Retinal pigment epithelial cell (primary cell): ENCODE measurements around the gene PHKG2.
"Not testable (repeated sequence)": the region's sequence is repeated elsewhere in the genome, so short reads cannot be mapped to it uniquely, and the experiment has no call there.

Experiments
- DNase-seq: peaks from one replicate; pipeline ENCODE4 v3.0.0-alpha.2; 2010; ENCODE audit warnings: low read depth
- H3K4me3 ChIP-seq: 2 replicates; pipeline ENCODE4 v1.5.1; 2011; ENCODE audit warnings: mild to moderate bottlenecking, low read length, control low read depth, moderate library complexity
- TF ChIP-seq, protein P1 (sequence below): conservative IDR thresholded peaks from 2 replicates; pipeline ENCODE4 v1.5.1; 2011; ENCODE audit warnings: low read depth, low read length, control low read depth, inconsistent platforms

The PHKG2 gene, protein sequence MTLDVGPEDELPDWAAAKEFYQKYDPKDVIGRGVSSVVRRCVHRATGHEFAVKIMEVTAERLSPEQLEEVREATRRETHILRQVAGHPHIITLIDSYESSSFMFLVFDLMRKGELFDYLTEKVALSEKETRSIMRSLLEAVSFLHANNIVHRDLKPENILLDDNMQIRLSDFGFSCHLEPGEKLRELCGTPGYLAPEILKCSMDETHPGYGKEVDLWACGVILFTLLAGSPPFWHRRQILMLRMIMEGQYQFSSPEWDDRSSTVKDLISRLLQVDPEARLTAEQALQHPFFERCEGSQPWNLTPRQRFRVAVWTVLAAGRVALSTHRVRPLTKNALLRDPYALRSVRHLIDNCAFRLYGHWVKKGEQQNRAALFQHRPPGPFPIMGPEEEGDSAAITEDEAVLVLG

DNA sequence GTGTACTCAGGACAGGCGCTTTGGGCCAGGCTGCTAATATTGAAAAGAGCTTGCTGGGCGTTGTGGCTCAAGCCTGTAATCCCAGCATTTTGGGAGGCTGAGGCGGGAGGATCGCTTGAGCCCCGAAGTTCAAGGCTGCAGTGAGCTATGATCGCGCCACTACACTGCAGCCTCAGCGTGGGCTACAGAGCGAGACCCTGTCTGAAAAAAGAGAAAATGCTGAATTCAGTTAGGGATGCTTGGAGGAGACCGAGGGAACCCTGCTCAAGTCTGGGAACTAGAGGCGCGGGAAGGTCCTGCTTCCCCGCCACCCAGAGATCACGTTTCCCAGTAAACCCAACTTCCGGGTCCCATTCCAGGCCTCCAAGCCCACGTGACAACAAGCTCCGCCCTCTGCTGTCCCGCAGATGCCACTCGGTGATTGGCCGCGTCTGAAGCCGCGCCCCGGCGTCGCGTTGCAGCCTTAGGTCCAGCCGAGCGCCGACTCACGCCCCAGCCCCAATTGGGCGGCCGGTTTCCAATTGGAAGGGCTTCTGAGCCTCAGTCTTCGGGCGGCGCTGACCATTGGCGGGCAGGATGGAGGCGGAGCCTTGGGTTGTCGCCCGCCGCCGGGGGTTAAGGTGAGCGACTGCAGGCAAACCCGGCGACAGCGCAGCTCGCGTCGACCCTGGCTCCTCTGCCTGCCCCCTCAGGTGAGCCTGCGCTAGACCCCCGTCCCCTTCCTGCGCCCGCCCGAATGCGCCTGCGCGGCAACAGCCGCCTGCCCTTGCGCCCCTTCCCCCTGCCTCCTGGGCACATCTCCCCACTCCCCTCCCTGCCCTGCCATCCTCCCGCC is at the start of gene PHKG2:
TSS of gene PHKG2 (plus strand) at position 627 of the 835 bp plus-strand sequence. CDS start 396 bp downstream, outside the sequence.
- TF ChIP-seq, protein P1, sequence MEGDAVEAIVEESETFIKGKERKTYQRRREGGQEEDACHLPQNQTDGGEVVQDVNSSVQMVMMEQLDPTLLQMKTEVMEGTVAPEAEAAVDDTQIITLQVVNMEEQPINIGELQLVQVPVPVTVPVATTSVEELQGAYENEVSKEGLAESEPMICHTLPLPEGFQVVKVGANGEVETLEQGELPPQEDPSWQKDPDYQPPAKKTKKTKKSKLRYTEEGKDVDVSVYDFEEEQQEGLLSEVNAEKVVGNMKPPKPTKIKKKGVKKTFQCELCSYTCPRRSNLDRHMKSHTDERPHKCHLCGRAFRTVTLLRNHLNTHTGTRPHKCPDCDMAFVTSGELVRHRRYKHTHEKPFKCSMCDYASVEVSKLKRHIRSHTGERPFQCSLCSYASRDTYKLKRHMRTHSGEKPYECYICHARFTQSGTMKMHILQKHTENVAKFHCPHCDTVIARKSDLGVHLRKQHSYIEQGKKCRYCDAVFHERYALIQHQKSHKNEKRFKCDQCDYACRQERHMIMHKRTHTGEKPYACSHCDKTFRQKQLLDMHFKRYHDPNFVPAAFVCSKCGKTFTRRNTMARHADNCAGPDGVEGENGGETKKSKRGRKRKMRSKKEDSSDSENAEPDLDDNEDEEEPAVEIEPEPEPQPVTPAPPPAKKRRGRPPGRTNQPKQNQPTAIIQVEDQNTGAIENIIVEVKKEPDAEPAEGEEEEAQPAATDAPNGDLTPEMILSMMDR = no peak
- peak within 1 kb of the TSS; percentile 75 for H3K4me3 ChIP-seq
- peak; percentile 95 for DNase-seq

DNA sequence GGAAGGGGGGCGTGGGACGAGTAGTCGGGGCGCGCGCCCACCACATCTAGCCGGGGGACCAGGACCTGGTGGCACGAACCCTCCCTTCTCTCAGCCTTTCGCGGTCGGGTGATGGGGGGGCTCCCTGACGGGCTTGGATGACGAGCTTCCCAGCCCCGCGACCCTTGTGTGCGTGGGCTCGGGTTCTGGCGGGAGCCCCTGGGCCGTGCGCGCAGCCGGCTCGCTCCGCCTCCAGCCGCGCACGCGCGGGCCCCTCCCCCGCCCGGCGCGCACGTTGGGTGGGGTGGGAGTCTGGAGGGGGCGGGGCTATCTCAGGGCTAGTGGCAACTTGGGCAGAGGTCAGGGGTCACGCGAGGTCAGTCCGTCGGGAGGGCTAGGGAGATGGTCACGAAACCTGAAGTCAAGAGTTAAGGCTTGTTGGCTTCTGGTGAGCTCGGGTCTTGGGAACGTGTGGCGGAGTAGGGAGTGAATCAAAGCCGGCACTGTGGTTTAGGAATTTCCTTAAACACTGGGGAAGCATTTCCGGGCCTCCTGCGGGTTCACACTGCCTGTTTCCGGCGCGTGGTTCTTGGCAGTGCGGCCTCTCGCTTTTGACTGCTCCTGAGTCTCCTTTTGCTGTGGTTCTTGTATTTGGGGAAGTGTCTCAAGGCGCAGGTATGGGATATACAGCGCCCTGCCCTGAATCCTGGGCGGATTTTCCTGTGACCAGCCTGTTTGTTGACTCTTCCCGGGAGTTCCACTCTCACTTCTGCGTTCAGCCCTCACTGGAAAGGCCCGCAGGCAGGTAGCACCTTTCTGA is 49.2 kb upstream of the PHKG2 start, which contains the start of gene SRCAP:
TSS of gene SRCAP (plus strand) at position 356 of the 799 bp plus-strand sequence. CDS start 1,654 bp downstream, outside the sequence.
- TF ChIP-seq, protein P1 = no peak
- DNase-seq = no peak

DNA sequence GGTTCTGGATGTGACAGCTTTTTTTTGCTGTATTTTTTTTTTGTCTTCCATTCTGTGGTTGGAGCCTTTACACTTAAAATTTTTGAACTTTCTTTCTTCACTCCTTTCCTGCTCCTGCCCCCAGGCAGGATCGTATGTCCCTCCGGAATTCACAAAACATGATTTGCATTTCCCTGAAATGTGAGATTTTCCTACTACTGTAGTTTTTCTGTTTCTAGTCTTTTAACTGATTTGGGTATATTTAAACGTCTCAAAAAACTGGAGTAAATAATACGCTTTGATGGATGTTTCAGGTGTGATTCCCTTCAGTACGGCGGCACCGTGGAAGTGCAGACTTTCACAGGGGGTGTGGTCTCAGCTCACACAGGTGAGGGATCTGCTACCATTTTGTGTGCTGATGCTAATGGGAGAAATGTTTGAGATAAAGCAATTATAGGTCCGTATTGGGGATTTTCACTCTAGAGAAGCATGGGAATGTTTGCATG is 48.6 kb upstream of the PHKG2 start:
- TF ChIP-seq, protein P1 = no peak
- DNase-seq = no peak
- H3K4me3 ChIP-seq = peak overlapping the region; percentile 88

More for the DNA sequence above, 49.2 kb upstream of the PHKG2 start, which contains the start of gene SRCAP:
- peak within 1 kb of the TSS; percentile 88 for H3K4me3 ChIP-seq

DNA sequence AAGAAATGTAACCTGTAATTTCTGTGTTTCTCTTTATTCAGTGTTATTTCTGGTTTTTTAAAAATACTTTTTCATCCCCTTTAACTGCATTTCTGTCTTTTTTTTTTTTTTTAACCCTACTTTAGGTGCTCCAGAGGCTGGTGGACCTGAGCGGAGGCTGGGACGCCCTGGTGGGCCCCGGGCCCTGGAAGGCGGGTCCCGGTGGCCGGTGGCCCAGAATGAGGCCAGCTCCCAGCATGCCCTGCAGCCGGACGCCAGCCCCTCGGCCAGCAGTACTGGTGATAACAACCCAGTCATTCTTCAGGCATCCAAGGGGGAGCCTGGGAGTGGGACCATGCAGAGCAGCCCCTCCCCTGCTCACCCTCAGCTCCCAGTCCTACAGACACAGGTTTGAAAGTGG is 47.7 kb upstream of the PHKG2 start:
- TF ChIP-seq, protein P1 = no peak
- no peak overlapping the region for H3K4me3 ChIP-seq
- no peak for DNase-seq

DNA sequence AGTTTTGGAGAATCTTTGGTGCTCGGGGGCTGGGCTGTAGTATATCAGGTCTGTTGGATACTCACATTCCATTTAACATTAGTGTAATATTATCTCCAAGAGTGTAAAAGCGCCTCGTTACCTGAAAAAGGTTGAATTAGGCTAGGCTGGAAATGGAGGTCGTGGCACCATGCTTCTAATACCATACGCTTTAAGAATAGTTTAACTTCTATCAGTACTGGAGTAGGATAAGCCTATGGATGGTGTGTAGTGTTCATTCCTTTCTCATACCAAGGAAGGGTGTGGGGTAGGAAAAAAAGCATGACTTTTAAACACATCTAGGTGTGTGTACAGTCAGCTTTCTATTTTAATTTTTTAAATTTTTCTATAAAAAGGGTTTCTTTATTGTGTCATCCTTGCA is 47.3 kb upstream of the PHKG2 start:
- H3K4me3 ChIP-seq = no peak overlapping the region

DNA sequence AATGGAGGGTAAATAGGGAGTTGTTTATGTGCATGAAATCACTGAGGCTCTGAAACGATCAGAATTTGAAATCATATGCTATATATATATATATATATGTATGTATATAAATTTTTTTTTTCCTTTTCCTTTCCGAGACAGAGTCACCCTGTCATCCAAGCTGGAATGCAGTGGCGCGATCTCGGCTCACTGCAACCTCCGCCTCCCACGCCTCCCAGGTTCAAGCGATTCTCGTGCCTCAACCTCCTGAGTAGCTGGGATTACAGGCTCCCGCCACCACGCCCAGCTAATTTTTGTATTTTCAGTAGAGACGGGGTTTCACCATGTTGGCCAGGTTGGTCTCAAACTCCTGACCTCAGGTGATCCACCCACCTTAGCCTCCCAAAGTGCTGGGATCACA is 45.2 kb upstream of the PHKG2 start:
- not testable (repeated sequence) for H3K4me3 ChIP-seq, DNase-seq

More for the DNA sequence above, 47.3 kb upstream of the PHKG2 start:
- TF ChIP-seq, protein P1 = no peak
- DNase-seq = no peak

DNA sequence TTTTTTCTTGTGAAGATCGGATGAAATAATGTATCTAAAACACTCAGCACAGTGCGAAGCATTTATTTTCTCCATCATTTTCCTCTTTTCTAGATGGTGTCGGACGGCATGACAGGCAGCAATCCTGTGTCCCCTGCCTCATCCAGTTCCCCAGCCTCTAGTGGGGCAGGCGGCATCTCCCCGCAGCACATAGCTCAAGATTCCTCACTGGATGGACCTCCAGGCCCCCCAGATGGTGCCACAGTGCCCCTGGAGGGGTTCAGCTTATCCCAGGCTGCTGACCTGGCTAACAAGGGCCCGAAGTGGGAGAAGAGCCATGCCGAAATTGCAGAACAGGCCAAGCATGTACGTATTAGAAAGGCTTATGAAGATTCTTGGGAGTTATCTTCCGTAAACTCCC is 44.3 kb upstream of the PHKG2 start:
- H3K4me3 ChIP-seq = no peak overlapping the region
- no peak for DNase-seq
- TF ChIP-seq, protein P1 = no peak
